Measurements from ENCODE around the gene MLKL. TPM values are rescaled to one million over a fixed set of nuclear protein-coding genes. Genes with fewer than 3 reads are reported as not detected.

MLKL gene
- 0.54 TPM for polyA plus RNA-seq (2013, experiment 1 of 4)
- polyA plus RNA-seq (2013, experiment 2 of 4): 0.57 TPM
- 0.21 TPM for polyA plus RNA-seq (2013, experiment 3 of 4)
- polyA plus RNA-seq (2013, experiment 4 of 4): 0.41 TPM

DNA sequence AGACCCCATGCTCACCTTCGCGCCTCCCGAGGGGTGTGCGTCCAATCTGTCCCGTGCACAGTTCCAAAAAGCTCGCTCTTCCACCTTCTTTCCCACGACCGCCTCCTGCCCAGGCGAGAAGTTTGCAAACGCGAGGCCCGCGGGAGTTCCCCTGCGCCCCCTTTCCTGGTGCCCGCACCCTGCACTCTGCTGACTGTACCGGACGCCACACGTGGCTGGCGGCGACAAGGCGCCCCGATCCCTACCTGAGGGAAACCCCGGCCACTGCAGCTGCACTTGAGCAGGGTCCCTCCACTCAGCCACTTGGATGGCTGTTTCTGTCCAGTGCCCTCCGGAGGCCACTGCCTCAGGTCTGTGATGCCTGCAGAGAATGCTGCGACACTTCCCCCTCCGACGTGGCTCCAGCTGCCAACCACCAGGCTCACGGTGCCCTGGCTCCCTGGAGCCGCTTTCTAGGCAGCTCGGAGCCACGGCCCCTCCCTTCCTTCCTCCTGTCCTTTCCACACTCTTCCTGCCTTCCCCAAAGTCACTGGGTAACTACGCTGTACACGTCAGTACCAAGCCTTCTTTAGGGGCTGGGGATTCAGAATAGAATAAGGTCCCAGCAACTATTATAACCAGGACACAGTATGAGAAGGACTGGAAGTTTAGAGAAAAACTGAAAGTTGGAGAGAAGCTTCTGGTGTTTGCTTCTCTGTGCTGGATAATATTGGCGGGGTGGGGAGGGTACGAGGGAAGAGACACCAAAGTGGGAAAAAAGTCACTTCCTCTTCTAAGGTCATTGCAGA lies at the start of gene MLKL:
Gene MLKL, minus strand, starts transcription at position 425 of the 788 bp plus-strand sequence. CDS start 5,105 bp downstream, outside the sequence.
- Histone ChIP-seq H3K27ac (ENCODE audit: insufficient read depth, low read depth, low read length, poor library complexity, severe bottlenecking) (no peak within 1 kb of the TSS), H3K27me3 (ENCODE audit: control insufficient read depth, insufficient read depth, low read length, poor library complexity, severe bottlenecking) (peaks cover 36% of the 10 kb centered on the region), H3K4me3 (ENCODE audit: insufficient read depth, low read depth, low read length) (peak within 1 kb of the TSS; percentile 39), H3K9me3 (ENCODE audit: control insufficient read depth, low read length) (no peaks in the 10 kb centered on the region), H3K36me3 (ENCODE audit: control insufficient read depth, insufficient read depth, low read length) (no peaks in the 10 kb centered on the region), H3K4me1 (ENCODE audit: control insufficient read depth, insufficient read depth, low read length) (no peaks in the 10 kb centered on the region)
- 16 to 17% methylated on average over 35 of the region's 35 CpGs for WGBS, 2 experiments

DNA sequence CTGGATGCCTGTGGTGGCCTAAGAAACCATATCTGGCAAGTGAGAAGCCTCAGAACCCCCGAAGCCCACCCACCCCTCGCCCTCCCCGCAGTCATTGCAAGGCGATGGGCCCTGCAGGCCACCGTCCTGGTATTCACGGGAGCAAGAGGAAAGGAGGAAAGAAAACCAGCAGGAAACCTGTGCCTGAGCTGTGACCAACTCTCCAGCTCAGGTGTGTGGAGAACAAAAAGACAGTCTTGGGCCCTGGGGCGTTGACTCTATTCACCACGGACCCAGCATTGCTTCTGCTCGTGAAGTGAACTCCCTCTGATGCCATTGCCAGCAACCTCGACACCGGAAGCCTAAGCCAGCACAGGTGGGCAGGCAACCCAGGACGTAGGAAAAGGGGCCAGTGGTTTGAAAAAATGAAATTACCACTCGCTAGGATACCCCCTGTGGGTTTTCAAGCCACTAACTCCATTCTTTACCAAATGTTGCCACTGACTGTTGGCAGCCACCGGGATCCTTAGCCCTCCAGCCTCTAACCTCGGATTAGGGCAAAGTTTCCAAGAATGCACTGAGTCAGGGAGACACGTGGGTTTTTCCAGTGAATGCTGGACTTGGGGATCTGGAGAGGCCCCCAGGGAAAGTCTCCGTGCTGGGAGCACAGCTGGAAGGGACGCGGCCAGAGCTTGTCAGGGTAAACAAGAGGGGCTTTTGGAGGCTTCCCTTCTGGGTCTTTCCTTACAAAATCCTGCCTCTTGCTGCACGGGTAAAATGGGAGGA lies 48.8 kb upstream of the MLKL start:
- Histone ChIP-seq H3K4me1 (ENCODE audit: control insufficient read depth, insufficient read depth, low read length) (peaks cover 20% of the 10 kb centered on the region), H3K9me3 (ENCODE audit: control insufficient read depth, low read length) (no peaks in the 10 kb centered on the region), H3K27me3 (ENCODE audit: control insufficient read depth, insufficient read depth, low read length, poor library complexity, severe bottlenecking) (no peaks in the 10 kb centered on the region), H3K27ac (ENCODE audit: insufficient read depth, low read depth, low read length, poor library complexity, severe bottlenecking) (no peak overlapping the region), H3K36me3 (ENCODE audit: control insufficient read depth, insufficient read depth, low read length) (no peaks in the 10 kb centered on the region), H3K4me3 (ENCODE audit: insufficient read depth, low read depth, low read length) (no peak overlapping the region)
- WGBS, 2 experiments: 37 to 39% methylated on average over 20 of the region's 20 CpGs

DNA sequence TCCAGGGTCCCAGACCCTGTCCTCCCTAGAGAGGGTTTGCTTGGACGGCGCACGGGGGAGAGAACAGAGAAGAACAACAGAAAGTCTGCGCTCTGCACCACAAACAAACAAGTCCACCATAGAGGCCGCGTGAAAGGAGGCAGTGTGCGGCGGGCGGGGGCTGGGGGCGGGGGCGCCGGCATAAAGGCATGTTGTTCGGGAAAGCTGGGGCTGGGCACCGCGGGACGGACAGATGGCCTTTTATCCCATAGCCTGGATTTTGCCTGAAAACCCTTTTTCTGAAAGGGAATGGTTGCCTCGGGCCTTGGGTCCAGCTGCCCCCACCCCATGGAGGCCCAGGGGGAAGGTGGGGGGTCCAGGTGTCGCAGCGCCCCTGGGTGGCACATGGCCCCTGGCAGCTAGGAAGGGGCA lies 48.0 kb upstream of the MLKL start:
- H3K9me3 ChIP-seq (ENCODE audit: control insufficient read depth, low read length): no peaks in the 10 kb centered on the region
- H3K4me3 ChIP-seq (ENCODE audit: insufficient read depth, low read depth, low read length): no peak overlapping the region
- no peaks in the 10 kb centered on the region for H3K27me3 ChIP-seq (ENCODE audit: control insufficient read depth, insufficient read depth, low read length, poor library complexity, severe bottlenecking)
- H3K4me1 ChIP-seq (ENCODE audit: control insufficient read depth, insufficient read depth, low read length): peaks cover 20% of the 10 kb centered on the region
- no peak overlapping the region for H3K27ac ChIP-seq (ENCODE audit: insufficient read depth, low read depth, low read length, poor library complexity, severe bottlenecking)
- WGBS, 2 experiments: 93 to 94% methylated on average over 19 of the region's 19 CpGs
- no peaks in the 10 kb centered on the region for H3K36me3 ChIP-seq (ENCODE audit: control insufficient read depth, insufficient read depth, low read length)

DNA sequence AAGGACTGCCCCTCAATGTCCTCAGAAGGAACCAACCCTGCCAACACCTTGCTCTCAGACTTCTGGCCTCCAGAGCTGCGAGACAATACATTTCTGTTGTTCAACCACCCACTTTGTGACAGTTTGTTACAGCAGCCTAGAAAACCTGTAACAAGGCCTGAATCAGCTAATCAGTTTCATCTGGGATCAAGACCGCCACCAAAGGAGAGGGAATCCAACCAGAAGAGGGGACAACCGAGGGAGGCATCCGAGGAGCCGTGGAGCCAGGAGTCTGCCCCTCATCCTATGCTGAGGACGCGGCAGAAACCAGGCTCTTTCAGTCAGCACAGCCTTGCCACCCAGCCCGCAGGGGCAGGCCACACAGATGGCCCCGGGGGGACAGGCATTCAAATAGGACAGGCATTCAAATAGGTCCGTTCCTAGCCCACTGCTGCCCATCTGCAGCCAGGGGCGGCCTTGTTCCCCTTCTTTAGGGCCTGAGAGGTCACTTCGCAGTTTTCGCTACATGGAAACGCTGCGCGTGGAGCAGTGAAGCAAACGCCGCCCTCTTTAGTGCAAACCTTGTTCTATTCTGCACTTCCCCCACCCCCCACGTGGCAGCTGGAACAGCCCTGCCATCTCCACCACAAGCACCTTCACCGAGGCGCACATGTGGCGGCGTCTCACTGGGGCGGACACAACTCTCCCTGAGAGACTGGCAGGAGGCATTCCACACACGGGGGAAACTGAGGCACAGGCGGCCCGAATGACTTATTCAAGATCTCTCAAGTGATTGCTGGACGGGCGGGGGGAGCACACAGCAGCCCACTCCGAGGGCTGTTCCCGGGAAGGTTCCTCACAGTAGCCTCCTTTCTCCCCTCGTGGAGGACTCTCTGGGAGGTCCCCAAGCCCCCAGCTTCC lies 47.3 kb upstream of the MLKL start:
- peaks cover 26% of the 10 kb centered on the region for H3K4me1 ChIP-seq (ENCODE audit: control insufficient read depth, insufficient read depth, low read length)
- no peaks in the 10 kb centered on the region for H3K27me3 ChIP-seq (ENCODE audit: control insufficient read depth, insufficient read depth, low read length, poor library complexity, severe bottlenecking)
- no peak overlapping the region for H3K4me3 ChIP-seq (ENCODE audit: insufficient read depth, low read depth, low read length)
- no peak overlapping the region for H3K27ac ChIP-seq (ENCODE audit: insufficient read depth, low read depth, low read length, poor library complexity, severe bottlenecking)
- H3K36me3 ChIP-seq (ENCODE audit: control insufficient read depth, insufficient read depth, low read length): no peaks in the 10 kb centered on the region
- H3K9me3 ChIP-seq (ENCODE audit: control insufficient read depth, low read length): no peaks in the 10 kb centered on the region
- WGBS, 2 experiments: 89 to 90% methylated on average over 31 of the region's 32 CpGs

DNA sequence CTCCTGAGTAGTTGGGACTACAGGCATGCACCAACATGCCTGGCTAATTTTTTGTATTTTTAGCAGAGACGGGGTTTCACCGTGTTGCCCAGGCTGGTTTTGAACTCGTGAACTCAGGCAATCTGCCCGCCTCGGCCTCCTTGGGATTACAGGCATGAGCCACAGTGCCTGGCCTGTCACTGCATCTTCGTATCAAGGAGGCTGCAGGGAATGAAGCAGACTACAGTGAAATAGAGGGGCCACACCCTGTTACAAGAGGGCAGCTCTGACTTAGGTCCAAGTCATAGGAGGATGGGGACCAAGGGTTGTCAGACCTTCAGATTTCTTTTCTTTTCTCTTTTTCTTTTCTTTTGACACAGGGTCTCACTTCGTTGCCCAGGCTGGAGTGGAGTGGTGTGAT lies 45.3 kb upstream of the MLKL start:
- Histone ChIP-seq H3K9me3 (ENCODE audit: control insufficient read depth, low read length) (no peaks in the 10 kb centered on the region), H3K27me3 (ENCODE audit: control insufficient read depth, insufficient read depth, low read length, poor library complexity, severe bottlenecking) (no peaks in the 10 kb centered on the region), H3K36me3 (ENCODE audit: control insufficient read depth, insufficient read depth, low read length) (no peaks in the 10 kb centered on the region), H3K4me1 (ENCODE audit: control insufficient read depth, insufficient read depth, low read length) (peaks cover 29% of the 10 kb centered on the region), H3K4me3 (ENCODE audit: insufficient read depth, low read depth, low read length) (no peak overlapping the region), H3K27ac (ENCODE audit: insufficient read depth, low read depth, low read length, poor library complexity, severe bottlenecking) (no peak overlapping the region)
- WGBS, 2 experiments: 78 to 87% methylated on average over 6 of the region's 7 CpGs

DNA sequence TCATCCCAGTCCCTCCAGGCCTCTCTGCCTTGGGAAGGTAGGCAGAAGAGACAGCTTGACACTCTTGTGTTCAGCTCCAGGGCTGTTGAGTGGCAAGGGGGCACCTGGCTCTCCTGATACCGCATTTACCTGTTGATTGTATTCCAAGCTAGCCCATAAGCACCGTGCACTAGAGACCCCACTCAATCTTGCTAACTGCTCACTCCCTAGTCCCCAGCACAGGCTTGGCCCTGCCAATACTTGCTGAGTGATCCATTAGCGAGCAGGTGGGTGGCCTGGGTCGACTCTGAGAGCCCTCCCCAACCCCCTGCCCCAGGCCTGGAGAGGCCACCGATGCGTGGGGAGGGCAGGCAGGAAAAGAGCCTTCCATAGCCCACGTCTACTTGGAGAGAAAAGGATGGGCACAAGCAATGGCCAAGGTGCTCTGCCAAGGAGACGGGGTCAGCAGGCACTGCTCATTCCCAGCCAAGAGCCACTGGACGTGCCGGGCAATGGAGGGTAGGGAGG lies 44.5 kb upstream of the MLKL start:
- WGBS, 2 experiments: 91 to 93% methylated on average over 10 of the region's 10 CpGs
- H3K27ac ChIP-seq (ENCODE audit: insufficient read depth, low read depth, low read length, poor library complexity, severe bottlenecking): no peak overlapping the region

DNA sequence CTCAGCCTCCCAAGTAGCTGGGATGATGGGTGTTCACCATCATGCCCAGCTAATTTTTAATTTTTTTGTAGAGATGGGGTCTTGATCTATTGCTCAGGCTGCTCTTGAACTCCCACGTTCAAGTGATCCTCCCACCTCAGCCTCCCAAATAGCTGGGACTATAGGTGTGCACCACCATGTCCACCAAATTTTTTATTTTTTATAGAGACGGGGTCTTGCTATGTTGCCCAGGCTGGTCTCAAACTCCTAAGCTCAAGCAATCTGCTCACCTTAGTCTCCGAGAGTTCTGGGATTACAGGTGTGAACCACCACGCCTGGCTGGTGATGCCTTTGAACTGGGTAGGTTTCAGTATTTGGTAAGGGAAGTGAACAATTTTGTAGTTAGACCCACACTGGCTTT lies 43.9 kb upstream of the MLKL start:
- H3K27me3 ChIP-seq (ENCODE audit: control insufficient read depth, insufficient read depth, low read length, poor library complexity, severe bottlenecking): no peaks in the 10 kb centered on the region
- 94 to 98% methylated on average over 4 of the region's 4 CpGs for WGBS, 2 experiments
- no peak overlapping the region for H3K27ac ChIP-seq (ENCODE audit: insufficient read depth, low read depth, low read length, poor library complexity, severe bottlenecking)
- H3K4me3 ChIP-seq (ENCODE audit: insufficient read depth, low read depth, low read length): no peak overlapping the region
- peaks cover 27% of the 10 kb centered on the region for H3K4me1 ChIP-seq (ENCODE audit: control insufficient read depth, insufficient read depth, low read length)
- no peaks in the 10 kb centered on the region for H3K9me3 ChIP-seq (ENCODE audit: control insufficient read depth, low read length)
- H3K36me3 ChIP-seq (ENCODE audit: control insufficient read depth, insufficient read depth, low read length): no peaks in the 10 kb centered on the region

More for the DNA sequence above, 44.5 kb upstream of the MLKL start:
- peaks cover 29% of the 10 kb centered on the region for H3K4me1 ChIP-seq (ENCODE audit: control insufficient read depth, insufficient read depth, low read length)
- H3K27me3 ChIP-seq (ENCODE audit: control insufficient read depth, insufficient read depth, low read length, poor library complexity, severe bottlenecking): no peaks in the 10 kb centered on the region
- no peaks in the 10 kb centered on the region for H3K9me3 ChIP-seq (ENCODE audit: control insufficient read depth, low read length)
- H3K4me3 ChIP-seq (ENCODE audit: insufficient read depth, low read depth, low read length): no peak overlapping the region
- no peaks in the 10 kb centered on the region for H3K36me3 ChIP-seq (ENCODE audit: control insufficient read depth, insufficient read depth, low read length)

DNA sequence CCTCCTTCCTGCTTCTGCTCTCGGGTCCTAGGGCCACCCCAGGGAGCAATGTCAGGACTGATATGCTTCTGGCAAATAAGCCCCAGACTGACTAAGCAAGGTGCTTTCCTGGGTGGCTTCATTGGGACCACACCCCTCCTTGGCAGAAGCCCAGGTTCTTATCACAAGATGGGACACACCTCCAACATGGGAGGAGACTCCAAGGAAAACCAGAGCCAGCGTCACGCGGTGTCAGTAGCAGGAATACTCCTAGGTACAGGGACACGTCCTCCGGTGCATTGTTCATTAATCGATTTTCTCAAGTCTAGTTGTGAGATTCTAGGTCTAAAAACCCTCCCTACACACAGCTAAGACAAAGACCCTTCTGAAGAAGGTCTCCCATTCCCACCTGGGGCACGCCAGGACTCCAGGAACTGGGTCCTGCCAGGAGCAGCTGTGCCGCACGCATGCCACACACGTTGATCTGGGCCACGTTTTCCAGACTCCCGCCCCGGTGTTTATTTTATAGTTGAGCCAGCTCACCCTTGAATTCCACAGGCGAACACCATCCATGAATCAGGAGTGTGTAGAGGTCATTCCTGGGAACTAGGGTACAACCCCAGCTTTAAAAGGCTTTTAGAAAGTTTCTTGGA lies 43.1 kb upstream of the MLKL start:
- no peak overlapping the region for H3K4me3 ChIP-seq (ENCODE audit: insufficient read depth, low read depth, low read length)
- 89% methylated on average over 15 of the region's 15 CpGs for WGBS, 2 experiments
- H3K9me3 ChIP-seq (ENCODE audit: control insufficient read depth, low read length): no peaks in the 10 kb centered on the region
- no peak overlapping the region for H3K27ac ChIP-seq (ENCODE audit: insufficient read depth, low read depth, low read length, poor library complexity, severe bottlenecking)
- peaks cover 25% of the 10 kb centered on the region for H3K4me1 ChIP-seq (ENCODE audit: control insufficient read depth, insufficient read depth, low read length)
- H3K36me3 ChIP-seq (ENCODE audit: control insufficient read depth, insufficient read depth, low read length): no peaks in the 10 kb centered on the region
- no peaks in the 10 kb centered on the region for H3K27me3 ChIP-seq (ENCODE audit: control insufficient read depth, insufficient read depth, low read length, poor library complexity, severe bottlenecking)

DNA sequence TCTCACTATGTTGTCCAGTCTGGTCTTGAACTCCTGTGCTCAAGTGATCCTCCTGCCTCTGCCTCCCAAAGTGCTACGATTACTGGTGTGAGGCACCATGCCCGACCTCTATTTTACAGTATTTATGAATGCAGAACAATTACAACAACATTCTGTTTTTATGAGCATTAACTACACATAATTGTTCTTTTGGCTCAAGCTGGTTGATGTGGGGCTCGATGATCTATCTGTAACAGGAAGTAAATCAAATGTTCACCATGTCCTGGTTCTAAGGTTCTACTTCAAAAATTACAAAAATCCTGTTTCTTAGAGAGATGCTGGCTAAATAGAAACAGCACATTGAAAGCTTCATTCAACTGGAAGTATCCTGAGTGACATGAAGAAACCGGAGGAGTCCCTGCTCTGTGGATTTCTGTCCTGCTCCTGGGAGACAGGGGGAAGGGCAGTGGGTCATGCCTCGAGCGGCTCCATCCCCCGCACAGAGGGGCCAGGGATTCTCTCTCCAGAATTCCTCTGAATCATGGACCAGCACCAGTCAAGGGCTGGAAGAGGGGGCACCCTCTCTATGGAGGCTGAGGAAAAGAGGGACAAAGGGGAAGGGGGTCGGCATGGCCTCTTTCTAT lies 42.5 kb upstream of the MLKL start:
- Histone ChIP-seq H3K27ac (ENCODE audit: insufficient read depth, low read depth, low read length, poor library complexity, severe bottlenecking) (no peak overlapping the region), H3K4me1 (ENCODE audit: control insufficient read depth, insufficient read depth, low read length) (peaks cover 26% of the 10 kb centered on the region), H3K27me3 (ENCODE audit: control insufficient read depth, insufficient read depth, low read length, poor library complexity, severe bottlenecking) (no peaks in the 10 kb centered on the region), H3K36me3 (ENCODE audit: control insufficient read depth, insufficient read depth, low read length) (no peaks in the 10 kb centered on the region), H3K9me3 (ENCODE audit: control insufficient read depth, low read length) (no peaks in the 10 kb centered on the region), H3K4me3 (ENCODE audit: insufficient read depth, low read depth, low read length) (no peak overlapping the region)
- 74 to 83% methylated on average over 8 of the region's 8 CpGs for WGBS, 2 experiments
